Activated CD8-positive, alpha-beta memory T cell treated with anti-CD3 and anti-CD28 coated beads, Interleukin-2, amount 50 U/mL, for 1 hour (primary cell): ENCODE results near the gene STAB1.

Experiments
- DNase-seq: peaks from one replicate; pipeline ENCODE4 v3.0.0-alpha.2; 2020; ENCODE audit errors: extremely low read depth

The STAB1 gene, protein sequence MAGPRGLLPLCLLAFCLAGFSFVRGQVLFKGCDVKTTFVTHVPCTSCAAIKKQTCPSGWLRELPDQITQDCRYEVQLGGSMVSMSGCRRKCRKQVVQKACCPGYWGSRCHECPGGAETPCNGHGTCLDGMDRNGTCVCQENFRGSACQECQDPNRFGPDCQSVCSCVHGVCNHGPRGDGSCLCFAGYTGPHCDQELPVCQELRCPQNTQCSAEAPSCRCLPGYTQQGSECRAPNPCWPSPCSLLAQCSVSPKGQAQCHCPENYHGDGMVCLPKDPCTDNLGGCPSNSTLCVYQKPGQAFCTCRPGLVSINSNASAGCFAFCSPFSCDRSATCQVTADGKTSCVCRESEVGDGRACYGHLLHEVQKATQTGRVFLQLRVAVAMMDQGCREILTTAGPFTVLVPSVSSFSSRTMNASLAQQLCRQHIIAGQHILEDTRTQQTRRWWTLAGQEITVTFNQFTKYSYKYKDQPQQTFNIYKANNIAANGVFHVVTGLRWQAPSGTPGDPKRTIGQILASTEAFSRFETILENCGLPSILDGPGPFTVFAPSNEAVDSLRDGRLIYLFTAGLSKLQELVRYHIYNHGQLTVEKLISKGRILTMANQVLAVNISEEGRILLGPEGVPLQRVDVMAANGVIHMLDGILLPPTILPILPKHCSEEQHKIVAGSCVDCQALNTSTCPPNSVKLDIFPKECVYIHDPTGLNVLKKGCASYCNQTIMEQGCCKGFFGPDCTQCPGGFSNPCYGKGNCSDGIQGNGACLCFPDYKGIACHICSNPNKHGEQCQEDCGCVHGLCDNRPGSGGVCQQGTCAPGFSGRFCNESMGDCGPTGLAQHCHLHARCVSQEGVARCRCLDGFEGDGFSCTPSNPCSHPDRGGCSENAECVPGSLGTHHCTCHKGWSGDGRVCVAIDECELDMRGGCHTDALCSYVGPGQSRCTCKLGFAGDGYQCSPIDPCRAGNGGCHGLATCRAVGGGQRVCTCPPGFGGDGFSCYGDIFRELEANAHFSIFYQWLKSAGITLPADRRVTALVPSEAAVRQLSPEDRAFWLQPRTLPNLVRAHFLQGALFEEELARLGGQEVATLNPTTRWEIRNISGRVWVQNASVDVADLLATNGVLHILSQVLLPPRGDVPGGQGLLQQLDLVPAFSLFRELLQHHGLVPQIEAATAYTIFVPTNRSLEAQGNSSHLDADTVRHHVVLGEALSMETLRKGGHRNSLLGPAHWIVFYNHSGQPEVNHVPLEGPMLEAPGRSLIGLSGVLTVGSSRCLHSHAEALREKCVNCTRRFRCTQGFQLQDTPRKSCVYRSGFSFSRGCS (N-terminal part only)

DNA sequence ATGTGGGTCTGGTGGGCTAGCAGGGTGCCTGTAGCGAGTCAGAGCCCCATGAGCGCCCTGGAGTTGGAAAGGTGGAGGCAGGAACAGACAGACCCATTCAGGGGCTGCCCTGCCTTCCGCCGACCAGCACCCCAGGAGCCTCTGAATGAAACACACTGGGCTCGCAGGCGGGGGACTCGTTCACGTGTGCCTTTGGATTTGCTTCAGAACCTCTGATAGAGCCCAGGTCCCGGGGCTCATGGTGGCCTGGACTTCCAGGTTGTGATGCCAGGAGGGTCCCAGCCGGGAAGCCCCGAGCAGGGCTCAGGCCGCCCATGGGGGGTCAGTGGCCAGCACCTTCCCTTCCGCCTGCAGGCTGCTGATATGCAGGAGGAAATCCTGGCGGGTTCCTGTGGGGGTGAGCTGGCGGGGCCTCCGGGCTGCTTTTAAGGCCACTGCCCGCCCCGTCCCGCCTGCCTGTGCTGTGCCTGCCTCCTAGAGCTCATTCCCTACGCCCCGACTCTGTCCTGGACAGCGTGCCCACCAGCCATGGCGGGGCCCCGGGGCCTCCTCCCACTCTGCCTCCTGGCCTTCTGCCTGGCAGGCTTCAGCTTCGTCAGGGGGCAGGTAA lies at the start of gene STAB1:
Gene STAB1, plus strand, starts transcription at position 453 of the 610 bp plus-strand sequence. Its CDS starts 76 bp downstream, at position 529.
- DNase-seq: no peak

DNA sequence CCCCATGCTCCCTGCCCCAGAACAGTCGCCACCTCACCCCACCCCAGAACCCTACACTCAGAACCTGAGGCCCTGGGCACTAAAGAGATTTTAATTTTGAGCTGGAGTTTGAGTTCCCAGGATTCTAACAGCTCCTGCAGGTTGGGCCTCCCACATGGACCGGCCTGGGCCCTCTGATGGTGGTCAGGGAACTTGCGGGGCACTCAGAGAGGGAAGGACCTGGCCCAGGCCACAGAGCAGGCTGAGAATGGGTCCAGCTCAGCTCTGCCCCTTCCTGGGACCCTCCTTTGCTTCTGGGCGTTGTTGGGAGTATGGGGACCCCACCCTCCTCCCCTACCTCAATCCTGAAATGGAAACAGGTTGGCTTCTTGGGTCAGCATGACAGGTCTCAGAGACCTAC lies 49.1 kb upstream of the STAB1 start:
- no peak for DNase-seq

DNA sequence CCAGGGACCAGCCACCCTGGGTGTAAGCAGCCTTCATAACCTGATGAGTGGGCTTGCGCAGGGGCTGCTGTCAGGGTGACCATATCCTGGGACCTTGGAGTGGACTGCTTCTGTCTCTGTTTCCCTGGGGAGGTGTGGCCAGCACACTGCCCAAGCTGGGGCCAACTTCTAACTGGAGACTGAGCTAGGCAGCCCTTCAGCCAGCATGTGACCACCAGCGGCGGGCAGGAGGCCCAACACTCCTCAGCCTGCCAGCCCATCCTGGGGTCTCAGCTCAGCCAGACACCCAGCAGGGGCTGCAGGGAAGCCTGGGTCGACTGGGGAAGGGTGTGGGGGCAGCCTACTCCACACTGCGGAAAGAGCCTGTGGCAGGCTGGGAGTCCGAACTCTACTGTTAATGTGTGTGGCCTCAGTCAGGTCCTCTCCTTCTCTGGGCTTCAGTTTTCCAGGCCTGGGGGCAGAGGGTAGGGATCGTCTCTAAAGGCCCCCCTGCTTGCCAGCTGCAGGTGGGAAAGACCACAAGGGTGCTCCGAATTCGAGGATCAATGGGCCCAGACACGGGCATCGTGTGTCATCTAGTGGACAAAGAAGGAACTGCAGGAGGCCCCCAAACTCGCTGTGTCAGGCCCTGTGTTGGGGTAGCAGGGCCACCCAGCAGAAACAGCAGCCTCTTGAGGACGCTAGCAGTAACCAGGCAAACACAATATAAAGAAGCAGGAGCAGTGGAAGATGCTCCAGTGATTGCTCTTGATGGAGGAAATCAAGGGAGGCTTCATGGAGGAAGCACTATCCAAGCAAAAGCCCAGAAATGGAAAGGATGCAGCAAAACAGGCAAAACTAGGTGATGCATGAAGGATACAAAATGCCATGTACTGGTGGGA lies 48.3 kb upstream of the STAB1 start:
- DNase-seq: peak; percentile 36

DNA sequence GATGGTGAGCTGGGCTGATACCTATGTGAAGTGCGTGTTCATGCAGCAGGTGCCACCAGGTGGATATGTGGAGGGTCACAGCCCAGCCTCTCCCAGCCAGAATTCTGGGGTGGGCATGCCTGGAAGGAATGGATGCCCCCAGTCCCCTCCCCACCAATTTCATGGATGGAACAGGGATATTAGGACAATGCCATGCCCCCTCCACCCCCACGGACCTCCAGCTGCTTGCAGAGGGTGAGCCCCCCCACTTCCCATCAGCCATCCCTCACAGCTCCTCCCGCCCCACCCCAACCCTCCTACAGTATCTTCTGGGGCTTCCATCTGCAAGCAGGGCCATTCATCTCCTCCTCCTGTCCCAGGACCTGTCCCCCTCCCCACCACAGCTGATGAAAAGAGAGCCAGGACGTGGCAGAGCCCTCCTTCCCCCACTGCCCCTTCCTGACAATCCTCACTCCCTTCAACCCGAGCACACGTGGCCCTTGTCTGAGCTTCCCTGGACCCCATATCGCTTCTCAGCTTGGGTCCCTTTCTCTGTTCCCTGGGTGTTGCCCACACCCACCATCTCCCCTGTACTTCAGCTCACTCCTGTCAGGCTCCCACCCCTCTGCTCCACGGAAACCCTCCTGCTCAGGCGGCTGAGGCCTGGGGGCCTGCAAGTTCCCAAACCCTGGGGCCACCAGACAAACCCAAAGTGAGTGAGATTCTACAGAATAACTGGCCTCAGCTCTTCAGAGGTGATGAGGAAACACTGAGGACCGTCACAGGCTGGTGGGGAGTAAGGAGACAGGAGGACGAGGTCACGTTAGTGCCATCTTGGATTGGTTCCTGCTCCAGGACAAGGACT lies 47.4 kb upstream of the STAB1 start:
- DNase-seq: no peak

DNA sequence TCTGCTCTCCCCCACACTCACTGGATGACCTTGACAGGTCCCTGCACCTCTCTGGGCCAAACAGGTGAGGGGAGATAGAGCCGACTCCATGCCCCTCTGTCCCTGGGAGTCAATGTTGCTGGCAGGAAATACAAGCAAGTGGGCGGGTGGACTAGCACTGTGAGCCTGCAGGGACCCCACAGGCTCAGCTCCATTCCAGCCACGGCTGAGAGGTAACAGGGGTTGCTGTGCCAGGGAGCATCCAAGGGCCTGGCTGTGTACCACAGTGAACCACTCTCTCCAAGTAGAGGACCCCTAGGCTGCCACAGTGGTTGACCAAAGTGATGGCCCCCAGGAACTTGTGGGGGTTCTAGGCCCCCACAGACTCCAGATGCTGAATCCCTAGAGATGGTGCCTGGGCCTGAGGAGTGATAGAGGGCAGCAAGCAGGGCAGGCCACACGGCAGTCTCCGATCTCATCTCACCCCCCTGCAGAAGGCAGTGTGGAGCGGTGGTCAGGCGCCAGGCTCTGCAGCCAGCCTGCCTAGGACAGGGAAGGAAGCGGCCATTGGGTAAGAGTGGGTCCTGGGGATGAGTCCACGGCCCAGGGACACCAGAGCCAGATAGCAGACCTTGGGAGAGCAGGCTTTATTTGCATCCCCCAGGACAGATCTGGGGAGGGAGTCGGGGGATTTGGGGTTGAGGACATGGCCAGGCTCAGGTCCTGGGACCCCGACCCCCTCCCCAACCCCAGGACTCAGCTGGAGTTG lies 44.5 kb upstream of the STAB1 start:
- no peak for DNase-seq

DNA sequence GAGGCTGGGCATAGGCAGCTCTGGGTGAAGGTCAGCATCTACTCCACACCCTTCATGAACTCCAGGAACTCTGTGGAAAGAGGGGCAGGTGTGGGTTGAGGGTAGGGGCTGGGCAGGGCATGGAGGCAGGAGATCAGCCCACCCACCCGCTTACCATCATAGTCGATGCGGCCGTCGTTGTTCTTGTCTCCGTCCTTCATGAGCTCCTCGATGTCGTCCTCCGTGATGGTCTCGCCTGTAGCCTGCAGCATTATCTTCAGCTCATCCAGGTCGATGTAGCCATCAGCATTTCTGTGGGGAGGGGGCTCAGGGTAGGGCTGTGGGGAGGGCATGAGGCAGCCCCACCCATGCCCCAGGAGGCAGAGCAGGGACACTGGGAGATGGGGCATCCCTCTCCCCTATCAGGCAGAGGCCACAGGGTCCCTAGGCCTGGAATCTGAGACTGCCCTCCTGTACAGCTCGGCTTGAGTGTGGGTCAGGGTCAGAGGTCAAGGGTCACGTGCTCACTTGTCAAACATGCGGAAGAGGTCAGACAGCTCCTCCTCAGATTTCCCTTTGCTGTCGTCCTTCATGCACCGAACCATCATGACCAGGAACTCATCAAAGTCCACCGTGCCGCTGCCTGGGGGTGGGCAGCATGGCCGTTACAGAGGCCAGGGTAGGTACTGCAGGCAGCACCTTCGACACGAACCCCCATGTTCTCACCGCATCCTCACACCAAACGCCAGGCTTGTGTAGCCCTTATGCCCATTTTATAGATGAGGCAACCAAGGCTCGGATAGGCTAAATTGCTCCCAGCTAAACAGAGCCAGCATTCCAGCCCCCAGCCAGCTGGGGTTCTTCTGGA lies 43.7 kb upstream of the STAB1 start:
- DNase-seq: no peak

DNA sequence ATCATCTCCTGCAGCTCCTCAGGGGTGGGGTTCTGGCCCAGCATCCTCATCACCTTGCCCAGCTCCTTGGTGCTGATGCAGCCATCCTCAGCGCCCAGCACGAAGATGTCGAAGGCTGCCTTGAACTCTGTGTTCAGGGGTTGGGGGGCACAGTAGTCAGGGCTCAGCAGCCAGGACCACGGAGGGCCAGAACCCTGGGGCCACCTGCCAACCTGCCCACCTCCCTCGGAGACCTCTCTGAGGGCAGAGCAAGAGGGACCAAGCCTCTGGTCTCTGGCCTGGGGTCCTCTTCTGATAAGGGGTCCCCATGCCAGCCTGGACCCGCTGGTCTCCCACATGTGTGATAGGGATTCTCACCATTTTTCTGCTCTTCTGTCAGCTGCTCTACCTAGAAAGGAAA lies 43.0 kb upstream of the STAB1 start:
- DNase-seq: no peak

DNA sequence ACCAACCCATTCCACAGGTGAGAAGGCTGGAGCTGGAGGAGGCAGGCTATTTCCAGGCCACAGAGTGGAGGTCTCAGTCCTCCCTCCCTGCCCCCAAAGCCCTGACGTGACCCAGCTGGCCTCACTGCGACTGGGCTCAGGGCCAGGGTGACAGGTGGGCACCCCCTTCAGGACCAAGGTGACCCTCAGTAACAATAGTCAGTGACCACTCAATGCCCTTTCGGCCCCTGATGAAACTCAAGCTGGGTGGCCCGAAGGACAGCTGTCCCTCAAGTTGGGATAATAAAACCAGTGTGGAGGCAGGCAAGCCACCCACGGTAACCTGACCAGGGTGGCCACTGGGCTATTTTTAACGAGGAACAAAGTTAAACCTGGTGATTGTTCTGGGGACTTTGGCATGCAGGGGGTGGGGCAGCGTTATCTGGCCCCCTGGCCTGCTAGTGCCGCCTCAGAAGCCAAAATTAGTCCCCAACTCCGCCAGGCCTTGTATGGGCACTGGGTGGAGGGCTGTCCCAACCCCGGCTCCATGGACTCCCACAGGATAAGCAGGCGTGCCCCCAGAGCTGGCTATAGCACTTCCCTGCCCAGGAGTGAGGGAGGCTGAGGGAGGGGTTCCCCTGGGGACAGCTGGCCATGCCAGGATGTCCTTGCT lies 42.4 kb upstream of the STAB1 start:
- DNase-seq: no peak

DNA sequence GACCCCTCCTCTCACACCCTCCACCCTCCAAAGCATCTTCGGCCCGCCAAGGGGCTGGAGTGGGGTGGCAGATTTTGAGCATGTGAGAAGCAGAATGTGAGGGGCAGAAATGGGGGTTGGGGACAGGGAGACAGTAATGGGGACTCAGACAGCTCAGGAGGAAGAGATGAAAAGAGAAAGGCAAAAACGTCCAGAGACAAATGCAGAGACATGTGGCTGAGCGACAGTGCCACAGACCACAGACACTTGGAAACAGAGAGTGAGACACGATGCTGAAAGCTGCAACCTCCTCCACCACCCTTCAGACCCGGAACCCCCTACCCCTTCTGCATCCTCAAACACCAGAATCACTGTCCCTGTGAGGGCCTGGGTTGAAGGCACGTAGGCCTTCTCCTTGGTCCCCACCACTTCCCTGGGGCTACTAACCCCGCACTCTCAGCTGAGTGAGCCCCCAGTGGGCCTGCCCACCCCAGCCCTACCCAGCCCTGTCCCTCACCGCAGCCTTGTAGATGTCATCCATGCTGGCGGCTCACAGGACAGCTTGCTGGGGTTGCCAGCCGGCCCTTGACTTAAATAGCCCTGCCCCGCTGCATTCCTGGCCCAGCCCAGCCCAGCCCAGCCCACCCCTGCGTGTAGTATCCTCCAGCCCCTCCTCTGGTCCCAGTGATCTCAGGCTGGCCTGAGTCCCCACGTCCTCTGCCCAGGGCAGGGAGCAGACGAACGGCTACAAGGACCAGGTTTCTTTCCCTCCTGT lies 41.5 kb upstream of the STAB1 start, which contains the start of gene TNNC1:
Gene TNNC1, minus strand, starts transcription at position 546 of the 754 bp plus-strand sequence. Its CDS starts 26 bp downstream, at position 520.
- no peak for DNase-seq

DNA sequence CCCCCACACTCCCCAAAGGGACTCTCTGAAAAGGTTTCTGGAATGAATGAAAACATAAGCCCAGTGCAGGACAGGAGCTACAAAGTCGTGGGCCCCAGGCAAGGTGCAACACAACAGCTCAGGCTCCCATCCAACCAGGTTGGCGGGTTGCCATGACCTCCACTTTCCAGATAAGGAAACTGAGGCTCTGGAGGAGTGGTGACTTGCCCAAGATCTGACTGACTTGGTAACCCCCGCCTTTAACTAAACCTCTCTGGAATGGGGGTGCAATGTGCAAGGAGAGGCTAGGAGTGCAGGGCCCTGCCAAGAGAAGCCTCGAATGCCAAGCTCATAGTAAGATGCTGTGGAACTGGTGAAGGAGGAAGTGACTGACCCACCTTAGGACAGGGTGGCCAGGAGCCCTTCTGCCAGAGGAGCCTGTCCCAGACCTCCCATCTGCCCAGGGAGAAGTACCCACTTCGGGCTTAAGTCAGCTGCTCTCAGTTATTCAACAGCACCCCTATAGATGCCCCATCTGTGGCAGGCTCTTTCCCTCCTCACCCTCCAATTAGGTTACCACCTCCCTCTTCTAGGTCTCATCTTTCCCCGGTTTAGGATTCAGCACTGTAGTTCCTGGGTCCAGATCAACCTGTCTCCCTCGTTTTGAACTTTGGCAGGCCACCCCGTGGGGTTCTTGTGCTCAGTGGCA lies 40.7 kb upstream of the STAB1 start:
- no peak for DNase-seq

DNA sequence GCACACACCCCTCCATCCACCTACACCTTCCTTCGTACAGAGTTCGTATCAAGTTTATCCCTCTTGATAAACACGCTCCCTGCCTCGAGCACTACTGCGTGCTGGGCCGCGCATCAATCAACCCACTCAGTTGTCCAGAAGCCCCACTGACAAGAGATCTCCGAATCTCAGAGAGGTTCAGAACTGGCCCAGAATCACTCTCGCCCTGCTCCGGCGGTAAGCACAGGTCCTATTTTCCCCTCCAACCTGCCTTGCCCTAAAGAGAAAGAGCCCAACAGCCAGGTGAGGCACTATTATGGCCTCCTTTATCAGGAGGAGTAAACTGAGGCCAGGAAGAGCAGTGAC lies 40.2 kb upstream of the STAB1 start:
- DNase-seq: no peak

DNA sequence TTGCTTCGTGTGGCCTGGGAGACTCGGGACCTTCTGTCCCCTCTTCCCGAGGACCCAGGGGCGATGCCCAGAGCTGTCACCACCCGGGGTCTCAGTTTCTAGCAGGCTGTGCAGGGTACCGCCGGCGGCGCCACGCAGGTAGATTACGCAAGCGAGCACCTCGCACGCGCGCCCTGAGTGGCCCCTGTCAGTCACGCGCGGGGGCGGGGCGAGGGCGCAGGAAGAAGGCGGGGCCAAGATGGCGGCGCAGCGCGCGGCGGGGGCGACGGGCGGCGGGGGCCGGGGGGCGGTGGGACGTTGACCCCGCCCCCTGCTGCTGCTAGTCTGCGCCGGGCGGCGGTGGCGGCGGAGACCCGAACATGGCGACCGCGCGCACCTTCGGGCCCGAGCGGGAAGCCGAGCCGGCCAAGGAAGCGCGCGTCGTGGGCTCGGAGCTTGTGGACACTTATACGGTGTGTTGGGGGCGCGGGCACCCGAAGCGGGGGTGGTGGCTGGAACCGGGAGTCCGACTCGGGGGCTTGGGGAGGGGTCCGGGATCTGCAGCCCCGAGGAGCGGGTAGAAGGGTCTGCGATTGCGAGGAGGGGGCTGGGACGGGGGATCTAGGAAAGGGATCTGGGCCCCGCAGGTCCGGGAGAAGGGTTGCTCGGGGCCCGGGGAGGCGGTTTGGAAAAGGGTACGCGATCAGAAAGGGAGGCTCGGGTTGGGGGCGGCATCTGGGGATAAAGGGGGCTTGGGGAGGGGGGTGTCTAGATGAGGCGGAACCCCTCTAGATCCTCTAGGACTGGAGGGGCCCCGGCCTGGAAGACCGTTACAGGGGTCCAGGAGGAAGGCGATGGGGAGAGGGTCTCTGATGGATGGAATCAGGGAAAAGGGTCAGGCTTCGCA lies 39.6 kb upstream of the STAB1 start, which contains the start of gene NISCH:
Gene NISCH, plus strand, starts transcription at position 322 of the 886 bp plus-strand sequence. Its CDS starts 38 bp downstream, at position 360.
- peak; percentile 84 for DNase-seq

DNA sequence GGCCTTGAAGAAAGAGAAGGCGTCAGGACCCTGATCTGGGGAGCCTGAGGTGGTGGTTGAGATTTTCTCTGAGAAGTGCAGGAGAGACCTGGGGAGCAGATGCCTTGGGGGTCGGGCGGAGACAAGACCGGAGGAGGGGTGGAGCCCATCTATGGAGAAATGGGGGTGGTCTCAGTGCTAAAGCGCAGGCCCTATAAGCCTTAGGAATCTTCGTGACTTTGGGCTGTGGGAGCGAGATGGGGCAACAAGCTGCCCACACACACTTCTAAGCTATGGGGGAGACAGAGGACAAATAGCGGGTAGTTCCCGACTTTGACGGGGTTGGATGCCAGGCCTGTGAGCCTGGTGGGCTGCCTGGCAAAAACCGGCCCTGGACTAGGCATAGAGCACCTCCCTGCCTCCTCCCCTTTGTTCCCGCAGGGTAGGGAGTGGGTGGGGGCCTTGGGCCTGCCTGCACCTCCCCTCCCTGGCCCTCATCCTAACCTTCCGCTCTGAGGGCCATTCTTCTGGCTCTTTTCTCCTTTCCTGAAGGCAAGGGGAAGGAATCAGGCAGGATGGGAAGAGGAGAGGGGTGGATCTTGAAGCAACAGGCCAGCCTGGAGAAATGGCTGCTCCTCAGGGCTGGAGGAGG lies 38.9 kb upstream of the STAB1 start:
- no peak for DNase-seq

DNA sequence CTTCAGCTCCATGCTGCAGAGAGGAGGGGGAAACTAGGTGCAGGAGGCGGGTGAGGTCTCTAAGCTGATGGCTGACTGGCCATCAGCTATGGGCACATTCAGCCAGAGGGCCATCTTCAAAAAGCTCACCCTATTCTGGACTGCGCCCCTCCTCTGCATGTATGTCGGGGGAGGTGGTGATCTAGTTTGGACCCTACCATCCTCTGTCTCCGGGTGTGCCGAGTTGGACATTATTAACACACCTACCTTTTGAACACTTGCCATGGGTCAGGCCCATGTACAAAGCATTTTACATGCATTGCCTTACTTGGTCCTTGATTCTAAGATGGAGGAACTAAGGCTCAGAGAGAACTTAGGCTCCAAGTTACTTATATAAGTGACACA lies 38.3 kb upstream of the STAB1 start:
- DNase-seq: no peak
